Measurements from ENCODE around the gene UNC45B.

DNA sequence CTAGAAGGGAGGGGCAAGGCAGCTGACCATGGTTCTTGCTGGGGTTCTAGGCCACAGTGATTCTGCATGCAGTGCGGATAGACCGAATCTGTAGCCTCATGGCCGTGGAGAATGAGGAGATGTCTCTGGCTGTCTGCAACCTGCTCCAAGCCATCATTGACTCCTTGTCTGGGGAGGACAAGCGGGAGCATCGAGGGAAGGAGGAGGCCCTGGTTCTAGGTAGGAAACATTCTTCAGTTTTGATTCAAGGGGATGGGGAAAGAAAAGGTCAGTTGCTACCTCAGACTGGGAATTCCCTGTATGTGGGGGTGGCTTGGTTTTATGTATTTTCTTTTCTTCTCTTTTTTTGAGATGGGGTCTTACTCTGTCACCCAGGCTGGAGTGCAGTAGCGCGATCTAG, 7.6 kb downstream of the UNC45B start:
- no peak for TF ChIP-seq POLR2A (IDR thresholded peaks at IDR 0.05)
- TF ChIP-seq, protein P1, sequence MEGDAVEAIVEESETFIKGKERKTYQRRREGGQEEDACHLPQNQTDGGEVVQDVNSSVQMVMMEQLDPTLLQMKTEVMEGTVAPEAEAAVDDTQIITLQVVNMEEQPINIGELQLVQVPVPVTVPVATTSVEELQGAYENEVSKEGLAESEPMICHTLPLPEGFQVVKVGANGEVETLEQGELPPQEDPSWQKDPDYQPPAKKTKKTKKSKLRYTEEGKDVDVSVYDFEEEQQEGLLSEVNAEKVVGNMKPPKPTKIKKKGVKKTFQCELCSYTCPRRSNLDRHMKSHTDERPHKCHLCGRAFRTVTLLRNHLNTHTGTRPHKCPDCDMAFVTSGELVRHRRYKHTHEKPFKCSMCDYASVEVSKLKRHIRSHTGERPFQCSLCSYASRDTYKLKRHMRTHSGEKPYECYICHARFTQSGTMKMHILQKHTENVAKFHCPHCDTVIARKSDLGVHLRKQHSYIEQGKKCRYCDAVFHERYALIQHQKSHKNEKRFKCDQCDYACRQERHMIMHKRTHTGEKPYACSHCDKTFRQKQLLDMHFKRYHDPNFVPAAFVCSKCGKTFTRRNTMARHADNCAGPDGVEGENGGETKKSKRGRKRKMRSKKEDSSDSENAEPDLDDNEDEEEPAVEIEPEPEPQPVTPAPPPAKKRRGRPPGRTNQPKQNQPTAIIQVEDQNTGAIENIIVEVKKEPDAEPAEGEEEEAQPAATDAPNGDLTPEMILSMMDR (IDR thresholded peaks at IDR 0.05) = no peak

Measured in esophagus squamous epithelium (tissue), 4 donors.